ENCODE measurements around the gene NME5.

DNA sequence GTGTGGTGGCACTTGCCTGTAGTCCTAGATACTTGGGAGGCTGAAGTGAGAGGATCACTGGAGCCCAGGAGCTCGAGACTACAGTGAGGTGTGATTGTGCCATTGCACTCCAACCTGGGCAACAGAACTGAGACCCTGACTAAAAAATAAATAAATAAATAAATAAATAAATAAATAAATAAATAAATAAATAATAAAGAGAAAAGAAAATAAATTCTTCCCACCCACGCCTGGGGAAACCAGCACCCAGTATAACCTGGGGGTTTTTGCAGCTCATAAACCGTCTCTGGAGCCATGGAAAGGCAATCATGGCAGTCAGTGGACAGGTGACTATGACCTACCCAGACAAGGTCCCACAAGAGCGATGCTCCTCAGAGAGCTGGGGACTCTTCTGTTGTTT is 47.5 kb downstream of the NME5 start:
- no peak for TF ChIP-seq POLR2AphosphoS5 (IDR thresholded peaks at IDR 0.05; ENCODE audit: low read depth, low read length)
- TF ChIP-seq POLR2A (IDR thresholded peaks at IDR 0.05; ENCODE audit: low read depth, low read length) = no peak
